Neural crest cell (in vitro differentiated cells): ENCODE data around the gene MYO5B. TPM values are rescaled to one million over a fixed set of nuclear protein-coding genes. Genes with fewer than 3 reads are reported as not detected.

ENCODE experiments used
- DNase-seq: peaks from one replicate; pipeline ENCODE4 v3.0.0; 2021; ENCODE audit warnings: low read depth, mixed read lengths, low spot score
- H3K27ac Mint-ChIP-seq: one replicate; pipeline ENCODE4 v1.8.0; 2021; ENCODE audit warnings: mild to moderate bottlenecking, mixed read lengths; ENCODE audit not compliant: unreplicated experiment
- H3K27me3 Mint-ChIP-seq: 2 replicates; pipeline ENCODE4 v1.8.0; 2021; ENCODE audit warnings: low read depth, mild to moderate bottlenecking, mixed read lengths
- H3K36me3 Mint-ChIP-seq: 2 replicates; pipeline ENCODE4 v1.8.0; 2021; ENCODE audit warnings: low read depth, mild to moderate bottlenecking, mixed read lengths
- H3K4me1 Mint-ChIP-seq: 2 replicates; pipeline ENCODE4 v1.8.0; 2021; ENCODE audit warnings: mixed read lengths
- H3K4me3 Mint-ChIP-seq: one replicate; pipeline ENCODE4 v1.8.0; 2021; ENCODE audit warnings: mild to moderate bottlenecking, mixed read lengths
- H3K9me3 Mint-ChIP-seq: 2 replicates; pipeline ENCODE4 v1.8.0; 2021; ENCODE audit warnings: mixed read lengths
- CTCF ChIP-seq: fragments of 200-600 bp; sonication (generic); conservative IDR thresholded peaks from 2 replicates; pipeline ENCODE4 v1.5.0; 2021; ENCODE audit warnings: antibody characterized with exemption, mild to moderate bottlenecking
- total RNA-seq: library from RNA; stranded (reverse); gene quantifications from 2 replicates; pipeline ENCODE4 v1.2.1, GENCODE V29; 2021

The MYO5B gene
- total RNA-seq, 1 donor from 2014 or later, result 0.40 TPM

DNA sequence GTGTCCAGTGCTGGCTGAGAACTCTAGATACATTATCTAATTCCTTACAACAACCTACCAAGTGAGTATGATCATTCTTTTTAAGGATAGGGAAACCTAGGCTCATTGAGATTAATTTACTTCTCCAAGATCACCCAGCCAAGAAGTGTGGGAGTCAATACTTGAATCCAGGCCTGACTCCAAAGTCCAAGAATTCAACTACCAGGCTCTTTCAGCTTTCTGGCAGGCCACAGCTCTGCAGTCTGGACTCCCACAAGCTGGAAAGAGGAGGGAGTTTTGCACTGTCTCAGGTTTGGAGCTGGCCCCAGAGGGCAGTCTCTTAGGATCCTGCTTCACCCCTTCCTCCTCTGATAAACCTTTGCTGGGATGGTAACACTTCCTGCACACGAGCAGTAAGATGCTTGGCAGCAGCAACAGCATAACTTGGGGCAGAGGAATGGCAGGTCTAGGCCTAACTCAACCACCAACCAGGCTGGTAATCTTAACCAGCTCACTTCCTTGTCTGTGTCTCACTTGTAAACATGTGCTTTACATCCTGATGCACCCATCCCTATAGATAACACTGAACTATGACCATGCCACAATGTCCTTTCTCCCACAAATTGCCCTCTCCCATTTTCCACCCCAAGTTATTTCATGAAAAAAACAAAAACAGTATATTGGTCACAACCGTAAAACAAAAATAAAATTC is 270.5 kb downstream of the MYO5B start:
- H3K9me3 Mint-ChIP-seq, result peaks cover 4% of the 10 kb centered on the region
- no peak overlapping the region for H3K4me3 Mint-ChIP-seq
- no peaks in the 10 kb centered on the region for H3K36me3 Mint-ChIP-seq
- H3K27ac Mint-ChIP-seq, result no peak overlapping the region
- peaks cover 54% of the 10 kb centered on the region for H3K27me3 Mint-ChIP-seq
- peaks cover 18% of the 10 kb centered on the region for H3K4me1 Mint-ChIP-seq
- no peak for TF ChIP-seq CTCF
- no peak for DNase-seq

DNA sequence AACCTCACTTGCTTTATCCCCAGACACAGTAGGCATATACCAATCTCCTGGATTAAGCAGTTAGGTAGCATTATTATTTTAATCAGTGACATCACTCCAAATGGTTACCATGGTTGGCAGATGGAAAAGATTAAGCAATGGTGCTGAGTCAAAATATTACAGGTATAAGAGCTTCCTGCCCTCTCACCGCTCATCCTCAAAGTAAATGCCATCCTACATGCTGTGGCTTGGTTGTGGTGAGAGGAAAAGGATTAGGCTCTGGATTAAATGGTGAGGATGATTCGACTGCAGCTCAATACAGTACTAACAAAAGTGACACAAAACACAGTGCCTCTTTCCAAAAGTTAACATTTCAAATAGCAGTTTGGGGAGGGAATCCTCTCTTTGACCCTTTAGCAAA is 272.7 kb downstream of the MYO5B start:
- Mint-ChIP-seq H3K27me3 (peaks cover 32% of the 10 kb centered on the region), H3K4me3 (no peak overlapping the region), H3K9me3 (peaks cover 4% of the 10 kb centered on the region), H3K4me1 (peaks cover 18% of the 10 kb centered on the region), H3K36me3 (no peaks in the 10 kb centered on the region), H3K27ac (no peak overlapping the region)
- no peak for DNase-seq
- TF ChIP-seq CTCF, result no peak

DNA sequence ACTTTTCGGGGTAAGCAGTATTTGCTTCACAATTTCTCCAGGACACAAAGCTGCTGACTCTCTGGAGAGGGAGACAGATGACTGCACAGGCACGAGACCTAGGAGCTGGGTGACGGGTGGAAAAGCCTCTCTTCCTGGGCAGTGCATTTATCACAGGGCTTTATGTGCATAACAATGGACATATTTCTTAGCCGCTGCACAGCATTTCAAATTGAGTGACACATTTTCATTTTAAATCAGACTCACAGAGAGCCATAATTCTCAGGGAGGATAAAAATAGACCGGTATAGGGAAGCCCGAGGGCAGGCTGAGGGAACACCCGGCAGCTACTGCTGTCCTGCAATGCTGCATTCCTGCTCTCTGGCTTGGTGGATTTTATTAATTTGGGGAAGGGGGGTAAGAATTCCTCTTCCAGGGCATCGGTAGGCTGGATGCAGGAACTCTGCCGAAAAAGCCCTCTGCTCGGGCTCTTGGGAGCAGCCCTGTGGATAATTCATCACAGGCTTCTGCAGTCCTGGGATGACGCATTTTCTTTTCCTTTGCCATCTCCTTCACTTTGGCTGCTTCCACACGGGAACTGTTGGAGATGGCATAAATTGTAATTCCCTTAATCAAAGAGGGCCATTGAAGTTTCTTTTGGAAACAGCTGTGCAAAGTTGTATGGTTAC is 273.5 kb downstream of the MYO5B start:
- Mint-ChIP-seq H3K36me3 (no peaks in the 10 kb centered on the region), H3K9me3 (no peaks in the 10 kb centered on the region), H3K27ac (no peak overlapping the region), H3K4me1 (peaks cover 18% of the 10 kb centered on the region), H3K4me3 (no peak overlapping the region), H3K27me3 (peaks cover 25% of the 10 kb centered on the region)
- no peak for TF ChIP-seq CTCF
- no peak for DNase-seq

DNA sequence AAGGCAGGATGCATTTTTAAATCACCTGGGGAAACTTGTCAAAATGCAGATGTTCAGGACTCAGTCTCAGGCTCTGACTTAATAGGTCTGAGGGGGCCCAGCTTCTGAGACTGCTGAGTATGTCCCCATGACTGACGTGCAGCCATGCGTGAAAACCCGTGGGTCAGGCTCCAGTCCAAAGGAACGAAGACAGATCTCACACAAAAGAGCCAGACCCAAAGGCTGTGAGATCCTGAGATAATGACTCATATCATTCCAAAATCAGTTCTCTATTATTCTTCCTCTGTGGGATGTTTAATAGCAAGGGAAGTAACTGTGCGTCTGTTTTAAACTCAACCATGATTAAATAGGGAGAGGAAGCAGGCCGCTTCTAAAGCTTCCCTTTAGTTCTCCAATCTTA is 274.2 kb downstream of the MYO5B start:
- H3K36me3 Mint-ChIP-seq, result no peaks in the 10 kb centered on the region
- H3K4me1 Mint-ChIP-seq, result peaks cover 18% of the 10 kb centered on the region
- peaks cover 22% of the 10 kb centered on the region for H3K27me3 Mint-ChIP-seq
- H3K4me3 Mint-ChIP-seq, result no peak overlapping the region
- no peak for DNase-seq
- TF ChIP-seq CTCF, result no peak
- H3K27ac Mint-ChIP-seq, result no peak overlapping the region
- no peaks in the 10 kb centered on the region for H3K9me3 Mint-ChIP-seq

DNA sequence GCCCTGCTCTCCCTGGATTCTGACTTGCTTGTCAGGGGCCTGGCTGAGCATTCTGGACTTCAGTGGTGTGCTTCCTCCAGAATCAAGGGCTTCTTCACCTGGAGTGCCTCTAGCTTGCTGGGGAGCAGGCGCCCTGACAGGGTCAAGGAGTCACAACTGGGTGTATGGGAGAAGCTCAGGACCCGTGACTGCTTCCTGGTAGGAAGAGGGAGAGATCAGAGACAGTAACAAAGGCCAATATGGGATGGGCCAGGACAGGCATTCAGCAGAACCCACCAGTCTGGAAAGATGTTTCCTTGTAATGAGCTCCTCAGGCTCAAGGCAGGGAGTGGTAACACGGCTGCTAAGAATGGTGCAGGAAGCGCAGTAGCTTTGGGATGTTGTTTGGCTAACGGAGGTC is 277.2 kb downstream of the MYO5B start:
- no peak for DNase-seq
- Mint-ChIP-seq H3K36me3 (no peaks in the 10 kb centered on the region), H3K4me1 (peaks cover 26% of the 10 kb centered on the region), H3K4me3 (no peak overlapping the region), H3K27ac (no peak overlapping the region), H3K27me3 (peaks cover 9% of the 10 kb centered on the region), H3K9me3 (no peaks in the 10 kb centered on the region)
- no peak for TF ChIP-seq CTCF
